ENCODE measurements around the gene KIF26A.

KIF26A gene

GRCh38 chr14:104220215-104221070 lies 82.1 kb downstream of the KIF26A start:
- TF ChIP-seq CREB1 (IDR thresholded peaks at IDR 0.05; ENCODE audit: low read depth), result no peak
- no peak for TF ChIP-seq NFIC (IDR thresholded peaks at IDR 0.05)
- TF ChIP-seq EP300 (IDR thresholded peaks at IDR 0.05; ENCODE audit: borderline replicate concordance), result no peak
- no peak for TF ChIP-seq MAX (IDR thresholded peaks at IDR 0.05)
- no peak for TF ChIP-seq RAD21 (IDR thresholded peaks at IDR 0.05; ENCODE audit: low read depth)
- no peak for TF ChIP-seq EGR1 (IDR thresholded peaks at IDR 0.05)
- TF ChIP-seq FOXM1 (IDR thresholded peaks at IDR 0.05; ENCODE audit: borderline replicate concordance, low read depth), result no peak
- no peak for TF ChIP-seq TAF1 (IDR thresholded peaks at IDR 0.05; ENCODE audit: low read depth)
- no peak for TF ChIP-seq TCF12 (IDR thresholded peaks at IDR 0.05; ENCODE audit: low read depth)
- no peak for TF ChIP-seq CEBPB (IDR thresholded peaks at IDR 0.05)
- no peak for TF ChIP-seq YY1 (IDR thresholded peaks at IDR 0.05; ENCODE audit: low read depth)
- no peak for TF ChIP-seq USF1 (IDR thresholded peaks at IDR 0.05)
- TF ChIP-seq REST (IDR thresholded peaks at IDR 0.05; ENCODE audit: low read depth), result no peak
- TF ChIP-seq ZBTB7A (IDR thresholded peaks at IDR 0.05; ENCODE audit: low read depth), result no peak
- TF ChIP-seq TEAD4 (IDR thresholded peaks at IDR 0.05), result no peak

GRCh38 chr14:104221071-104221625 lies 82.8 kb downstream of the KIF26A start:
- TF ChIP-seq EGR1 (IDR thresholded peaks at IDR 0.05) (no peak), TEAD4 (IDR thresholded peaks at IDR 0.05) (no peak), CEBPB (IDR thresholded peaks at IDR 0.05) (no peak), EP300 (IDR thresholded peaks at IDR 0.05; ENCODE audit: borderline replicate concordance) (no peak), REST (IDR thresholded peaks at IDR 0.05; ENCODE audit: low read depth) (no peak), USF1 (IDR thresholded peaks at IDR 0.05) (no peak), RAD21 (IDR thresholded peaks at IDR 0.05; ENCODE audit: low read depth) (no peak), ZBTB7A (IDR thresholded peaks at IDR 0.05; ENCODE audit: low read depth) (no peak), MAX (IDR thresholded peaks at IDR 0.05) (no peak), FOXM1 (IDR thresholded peaks at IDR 0.05; ENCODE audit: borderline replicate concordance, low read depth) (no peak), TAF1 (IDR thresholded peaks at IDR 0.05; ENCODE audit: low read depth) (no peak), TCF12 (IDR thresholded peaks at IDR 0.05; ENCODE audit: low read depth) (no peak), NFIC (IDR thresholded peaks at IDR 0.05) (no peak), CREB1 (IDR thresholded peaks at IDR 0.05; ENCODE audit: low read depth) (no peak), YY1 (IDR thresholded peaks at IDR 0.05; ENCODE audit: low read depth) (no peak)

GRCh38 chr14:104221636-104222369 lies 83.4 kb downstream of the KIF26A start:
- TF ChIP-seq REST (IDR thresholded peaks at IDR 0.05; ENCODE audit: low read depth), result no peak
- TF ChIP-seq RAD21 (IDR thresholded peaks at IDR 0.05; ENCODE audit: low read depth), result no peak
- TF ChIP-seq TEAD4 (IDR thresholded peaks at IDR 0.05), result no peak
- no peak for TF ChIP-seq TAF1 (IDR thresholded peaks at IDR 0.05; ENCODE audit: low read depth)
- TF ChIP-seq CREB1 (IDR thresholded peaks at IDR 0.05; ENCODE audit: low read depth), result no peak
- TF ChIP-seq EP300 (IDR thresholded peaks at IDR 0.05; ENCODE audit: borderline replicate concordance), result no peak
- TF ChIP-seq USF1 (IDR thresholded peaks at IDR 0.05), result no peak
- TF ChIP-seq YY1 (IDR thresholded peaks at IDR 0.05; ENCODE audit: low read depth), result no peak
- TF ChIP-seq NFIC (IDR thresholded peaks at IDR 0.05), result no peak
- TF ChIP-seq EGR1 (IDR thresholded peaks at IDR 0.05), result no peak
- TF ChIP-seq MAX (IDR thresholded peaks at IDR 0.05), result no peak
- no peak for TF ChIP-seq ZBTB7A (IDR thresholded peaks at IDR 0.05; ENCODE audit: low read depth)
- no peak for TF ChIP-seq FOXM1 (IDR thresholded peaks at IDR 0.05; ENCODE audit: borderline replicate concordance, low read depth)
- TF ChIP-seq TCF12 (IDR thresholded peaks at IDR 0.05; ENCODE audit: low read depth), result no peak
- no peak for TF ChIP-seq CEBPB (IDR thresholded peaks at IDR 0.05)

All from Ishikawa (cell line).